ENCODE measurements around the gene EFR3B. TPM values are rescaled to one million over a fixed set of nuclear protein-coding genes. Genes with fewer than 3 reads are reported as not detected.

The EFR3B gene
- total RNA-seq, 2 experiments from 2014 or later, result 0.08 to 0.11 TPM

GRCh38 chr2:25066455-25066854 is 24.6 kb downstream of the EFR3B start:
- peak overlapping the region; percentile 37 for H3K27ac Mint-ChIP-seq
- POLR2A ChIA-PET, result no interaction called here
- H3K36me3 Mint-ChIP-seq, result no peaks in the 10 kb centered on the region
- ATAC-seq (ENCODE audit: low read depth) (no peak), DNase-seq (no peak)
- no peaks in the 10 kb centered on the region for H3K27me3 Mint-ChIP-seq
- no peak overlapping the region for H3K4me3 Mint-ChIP-seq
- H3K4me1 Mint-ChIP-seq, result no peaks in the 10 kb centered on the region
- H3K9me3 Mint-ChIP-seq, result peaks cover 6% of the 10 kb centered on the region

DNA sequence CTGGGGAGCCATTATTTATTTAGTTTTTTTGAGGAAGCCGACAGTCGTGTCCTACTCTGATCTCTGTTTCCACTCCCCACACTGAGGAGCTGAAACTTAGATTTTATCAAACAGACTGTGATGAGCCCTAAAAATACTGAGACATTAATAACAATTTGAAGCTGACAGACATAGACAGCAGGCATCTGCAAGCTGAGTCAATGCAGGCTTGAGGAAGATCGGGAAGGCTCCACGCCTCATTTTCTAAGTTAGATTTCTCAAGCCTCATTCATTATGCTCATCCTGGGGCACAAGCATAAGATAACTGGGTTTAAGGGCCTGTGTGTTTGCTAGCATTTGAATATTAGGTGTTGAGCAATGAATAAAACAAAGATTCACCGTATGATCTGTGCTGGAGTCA is 26.3 kb downstream of the EFR3B start:
- no peaks in the 10 kb centered on the region for H3K4me1 Mint-ChIP-seq
- ATAC-seq (ENCODE audit: low read depth), result no peak
- no peak overlapping the region for H3K4me3 Mint-ChIP-seq
- DNase-seq, result no peak
- H3K27me3 Mint-ChIP-seq, result no peaks in the 10 kb centered on the region
- no peaks in the 10 kb centered on the region for H3K36me3 Mint-ChIP-seq
- POLR2A ChIA-PET, result no interaction called here
- H3K9me3 Mint-ChIP-seq, result peaks cover 6% of the 10 kb centered on the region
- H3K27ac Mint-ChIP-seq, result no peak overlapping the region

GRCh38 chr2:25071966-25072365 is 30.1 kb downstream of the EFR3B start:
- no peaks in the 10 kb centered on the region for H3K36me3 Mint-ChIP-seq
- H3K4me1 Mint-ChIP-seq, result no peaks in the 10 kb centered on the region
- no peak overlapping the region for H3K4me3 Mint-ChIP-seq
- POLR2A ChIA-PET, result no interaction called here
- no peak overlapping the region for H3K27ac Mint-ChIP-seq
- no peaks in the 10 kb centered on the region for H3K9me3 Mint-ChIP-seq
- peaks cover 8% of the 10 kb centered on the region for H3K27me3 Mint-ChIP-seq
- ATAC-seq (ENCODE audit: low read depth) (no peak), DNase-seq (no peak)

DNA sequence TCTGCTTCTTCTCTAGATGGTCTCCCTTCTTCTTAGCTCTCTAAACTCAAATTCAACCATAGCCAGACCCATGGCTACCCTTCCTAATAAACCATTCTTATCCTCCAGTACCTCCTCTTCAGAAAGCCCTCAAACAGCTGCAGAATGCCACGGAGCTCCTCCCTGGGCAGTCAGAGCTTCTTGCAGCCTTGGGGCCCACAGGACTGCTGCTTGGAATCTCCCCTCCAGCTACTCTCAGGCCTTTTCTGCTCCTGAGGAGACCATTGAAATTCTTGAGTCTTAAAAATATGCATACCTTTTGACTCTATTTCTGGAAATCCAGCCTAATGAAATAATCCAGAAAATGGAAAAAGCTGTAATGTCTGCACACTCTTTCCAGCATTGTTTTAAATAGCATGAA is 30.7 kb downstream of the EFR3B start:
- H3K27ac Mint-ChIP-seq, result no peak overlapping the region
- H3K36me3 Mint-ChIP-seq, result no peaks in the 10 kb centered on the region
- H3K27me3 Mint-ChIP-seq, result peaks cover 8% of the 10 kb centered on the region
- H3K4me1 Mint-ChIP-seq, result no peaks in the 10 kb centered on the region
- POLR2A ChIA-PET, result no interaction called here
- H3K4me3 Mint-ChIP-seq, result no peak overlapping the region
- H3K9me3 Mint-ChIP-seq, result no peaks in the 10 kb centered on the region
- ATAC-seq (ENCODE audit: low read depth) (no peak), DNase-seq (no peak)

GRCh38 chr2:25073025-25073424 is 31.1 kb downstream of the EFR3B start:
- H3K27ac Mint-ChIP-seq, result no peak overlapping the region
- DNase-seq (no peak), ATAC-seq (ENCODE audit: low read depth) (no peak)
- no peaks in the 10 kb centered on the region for H3K36me3 Mint-ChIP-seq
- POLR2A ChIA-PET, result no interaction called here
- peaks cover 11% of the 10 kb centered on the region for H3K27me3 Mint-ChIP-seq
- H3K4me1 Mint-ChIP-seq, result no peaks in the 10 kb centered on the region
- no peaks in the 10 kb centered on the region for H3K9me3 Mint-ChIP-seq
- H3K4me3 Mint-ChIP-seq, result no peak overlapping the region

DNA sequence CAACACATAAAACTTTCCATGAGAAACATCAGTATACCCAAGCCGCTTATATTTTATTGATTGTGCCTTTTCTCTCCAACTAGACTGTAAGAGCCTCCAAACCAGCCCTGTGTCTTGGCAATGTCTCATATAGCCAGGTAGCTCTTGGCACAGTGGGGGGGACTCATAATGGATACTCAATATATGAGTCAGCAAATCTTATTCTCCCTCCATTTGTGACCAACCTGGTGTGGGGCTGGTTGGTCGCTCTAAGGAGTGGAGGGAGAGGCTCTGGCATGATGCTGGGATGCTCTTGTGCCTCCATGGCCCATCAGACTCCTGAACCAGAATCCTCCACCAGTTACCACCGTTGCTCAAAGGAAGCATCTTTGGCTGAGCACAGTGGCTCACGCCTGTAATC is 32.0 kb downstream of the EFR3B start:
- ATAC-seq (ENCODE audit: low read depth) (no peak), DNase-seq (no peak)
- no peaks in the 10 kb centered on the region for H3K4me1 Mint-ChIP-seq
- no peak overlapping the region for H3K27ac Mint-ChIP-seq
- POLR2A ChIA-PET, result no interaction called here
- H3K9me3 Mint-ChIP-seq, result no peaks in the 10 kb centered on the region
- H3K4me3 Mint-ChIP-seq, result no peak overlapping the region
- peaks cover 13% of the 10 kb centered on the region for H3K27me3 Mint-ChIP-seq
- H3K36me3 Mint-ChIP-seq, result no peaks in the 10 kb centered on the region

GRCh38 chr2:25074826-25075225 is 33.0 kb downstream of the EFR3B start:
- Mint-ChIP-seq H3K9me3 (no peaks in the 10 kb centered on the region), H3K36me3 (no peaks in the 10 kb centered on the region), H3K27me3 (peaks cover 16% of the 10 kb centered on the region), H3K4me1 (no peaks in the 10 kb centered on the region), H3K4me3 (no peak overlapping the region), H3K27ac (no peak overlapping the region)
- POLR2A ChIA-PET, result no interaction called here
- no peak for ATAC-seq (ENCODE audit: low read depth)
- no peak for DNase-seq

DNA sequence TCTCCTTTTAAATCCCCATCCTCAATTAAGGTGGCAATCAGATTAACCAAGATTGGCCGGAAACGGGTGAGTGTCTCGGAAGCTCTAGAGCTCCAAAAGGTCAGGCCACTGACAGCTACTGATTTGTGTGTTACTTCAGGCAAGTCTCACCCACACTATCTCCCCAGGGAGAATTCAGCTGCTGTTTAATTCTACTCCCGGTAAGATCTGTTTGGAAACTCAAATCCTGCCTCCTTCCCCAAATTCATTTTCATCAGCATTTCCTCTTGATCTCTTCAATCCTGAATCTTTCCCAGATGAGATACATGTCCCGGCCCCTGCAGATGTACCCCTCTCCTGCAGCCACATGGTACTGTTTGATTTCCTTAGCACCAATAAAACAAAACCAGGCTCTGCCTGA is 34.9 kb downstream of the EFR3B start:
- no peaks in the 10 kb centered on the region for H3K9me3 Mint-ChIP-seq
- ATAC-seq (ENCODE audit: low read depth) (no peak), DNase-seq (no peak)
- H3K27ac Mint-ChIP-seq, result no peak overlapping the region
- no peaks in the 10 kb centered on the region for H3K36me3 Mint-ChIP-seq
- no peak overlapping the region for H3K4me3 Mint-ChIP-seq
- no peaks in the 10 kb centered on the region for H3K4me1 Mint-ChIP-seq
- peaks cover 24% of the 10 kb centered on the region for H3K27me3 Mint-ChIP-seq
- POLR2A ChIA-PET, result no interaction called here

GRCh38 chr2:25077789-25078169 is 35.9 kb downstream of the EFR3B start:
- POLR2A ChIA-PET, result no interaction called here
- H3K36me3 Mint-ChIP-seq, result no peaks in the 10 kb centered on the region
- no peak overlapping the region for H3K27ac Mint-ChIP-seq
- DNase-seq, result no peak
- H3K4me1 Mint-ChIP-seq, result no peaks in the 10 kb centered on the region
- ATAC-seq (ENCODE audit: low read depth), result no peak
- H3K9me3 Mint-ChIP-seq, result no peaks in the 10 kb centered on the region
- no peak overlapping the region for H3K4me3 Mint-ChIP-seq
- H3K27me3 Mint-ChIP-seq, result peaks cover 25% of the 10 kb centered on the region

- Mint-ChIP-seq H3K4me1 (no peaks in the 10 kb centered on the region), H3K27ac (no peak overlapping the region), H3K36me3 (no peaks in the 10 kb centered on the region), H3K4me3 (no peak overlapping the region), H3K27me3 (peaks cover 28% of the 10 kb centered on the region), H3K9me3 (no peaks in the 10 kb centered on the region)
- DNase-seq, result no peak
- POLR2A ChIA-PET, result no interaction called here
- no peak for ATAC-seq (ENCODE audit: low read depth)
Measured at GRCh38 chr2:25078170-25079049, 36.5 kb downstream of the EFR3B start.

DNA sequence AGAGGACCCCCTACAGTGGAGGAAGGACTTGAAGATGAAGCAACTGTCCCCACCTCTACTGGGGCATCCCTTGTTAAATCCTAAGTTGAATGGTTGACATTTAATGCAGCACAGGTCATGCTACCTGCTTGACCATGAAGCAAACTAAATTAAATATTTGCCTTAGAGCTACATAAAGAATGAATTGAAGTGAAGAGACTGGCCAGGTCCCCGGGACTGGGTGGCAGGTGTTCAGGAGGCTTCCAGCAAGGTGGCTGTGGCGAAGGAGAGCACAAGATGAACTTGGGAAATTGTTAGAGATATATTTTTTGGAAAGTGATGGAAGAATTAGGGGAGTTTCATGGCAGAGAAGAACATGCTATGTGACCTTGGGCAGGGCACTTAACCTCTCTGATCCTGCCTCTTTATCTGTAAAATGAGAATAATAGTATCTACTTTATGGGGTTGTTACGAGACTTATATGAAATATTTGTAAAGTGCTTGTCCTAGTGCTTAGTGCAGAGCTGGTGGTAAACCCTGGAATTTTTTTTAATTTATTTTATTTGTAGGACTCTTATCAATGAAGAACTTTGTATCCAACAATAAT is 37.3 kb downstream of the EFR3B start:
- DNase-seq (no peak), ATAC-seq (ENCODE audit: low read depth) (no peak)
- Mint-ChIP-seq H3K4me3 (no peak overlapping the region), H3K4me1 (no peaks in the 10 kb centered on the region), H3K36me3 (no peaks in the 10 kb centered on the region), H3K27me3 (peaks cover 28% of the 10 kb centered on the region), H3K9me3 (no peaks in the 10 kb centered on the region), H3K27ac (no peak overlapping the region)
- POLR2A ChIA-PET, result no interaction called here

DNA sequence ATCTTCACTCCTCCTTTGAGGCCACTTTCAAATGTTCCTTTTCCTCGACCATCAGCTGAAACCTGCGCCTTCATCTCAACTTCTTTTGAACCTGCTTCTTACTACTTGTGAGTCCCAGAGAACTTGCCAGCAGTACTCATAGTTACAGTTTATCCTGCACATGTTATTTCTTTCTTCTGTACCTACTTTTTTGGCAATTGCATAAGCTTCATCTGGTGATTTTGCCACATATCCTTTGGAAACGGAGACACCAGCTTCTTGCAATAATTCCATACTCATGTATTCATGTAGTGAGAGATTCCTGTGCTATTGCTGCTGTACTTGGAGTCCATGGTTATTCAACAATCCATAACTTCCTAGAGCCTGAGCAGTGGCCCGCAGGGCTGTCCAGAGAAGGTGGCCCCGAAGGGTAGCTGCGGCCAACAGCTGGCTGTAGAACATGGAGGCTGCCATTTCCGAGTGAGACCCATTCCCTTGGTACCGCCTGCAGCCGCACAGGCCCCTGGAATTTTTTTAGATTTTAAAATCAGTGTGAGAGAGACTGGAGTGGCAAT is 39.4 kb downstream of the EFR3B start:
- DNase-seq (no peak), ATAC-seq (ENCODE audit: low read depth) (no peak)
- POLR2A ChIA-PET, result no interaction called here
- Mint-ChIP-seq H3K4me3 (no peak overlapping the region), H3K27me3 (peaks cover 33% of the 10 kb centered on the region), H3K36me3 (no peaks in the 10 kb centered on the region), H3K4me1 (no peaks in the 10 kb centered on the region), H3K9me3 (no peaks in the 10 kb centered on the region), H3K27ac (no peak overlapping the region)

GRCh38 chr2:25082002-25082622 is 40.2 kb downstream of the EFR3B start:
- Mint-ChIP-seq H3K4me1 (no peaks in the 10 kb centered on the region), H3K4me3 (no peak overlapping the region), H3K9me3 (no peaks in the 10 kb centered on the region), H3K27me3 (peaks cover 26% of the 10 kb centered on the region), H3K27ac (no peak overlapping the region), H3K36me3 (no peaks in the 10 kb centered on the region)
- ATAC-seq (ENCODE audit: low read depth) (no peak), DNase-seq (no peak)
- POLR2A ChIA-PET, result no interaction called here
